Left renal cortex interstitium (tissue), 4 donors: ENCODE results near the gene SLAMF7. TPM values are rescaled to one million over a fixed set of nuclear protein-coding genes. Genes with fewer than 3 reads are reported as not detected.

Experiments used
- DNase-seq, 4 donors: peaks; one replicate each; pipeline ENCODE4 v3.0.0-alpha.2; 2013; ENCODE audit warnings: low read depth in 4 of 4, low spot score in 2 of 4, missing footprints in 1 of 4
- polyA plus RNA-seq, 4 donors: library from polyadenylated mRNA; unstranded; fragments of 120-200 nt; gene quantifications; one replicate each; pipeline ENCODE4 v1.2.1, GENCODE V29; 2013; ENCODE audit not compliant: insufficient read length in 4 of 4

The SLAMF7 gene
- polyA plus RNA-seq, 4 donors, result 0.32 to 0.55 (median 0.41) TPM

DNA sequence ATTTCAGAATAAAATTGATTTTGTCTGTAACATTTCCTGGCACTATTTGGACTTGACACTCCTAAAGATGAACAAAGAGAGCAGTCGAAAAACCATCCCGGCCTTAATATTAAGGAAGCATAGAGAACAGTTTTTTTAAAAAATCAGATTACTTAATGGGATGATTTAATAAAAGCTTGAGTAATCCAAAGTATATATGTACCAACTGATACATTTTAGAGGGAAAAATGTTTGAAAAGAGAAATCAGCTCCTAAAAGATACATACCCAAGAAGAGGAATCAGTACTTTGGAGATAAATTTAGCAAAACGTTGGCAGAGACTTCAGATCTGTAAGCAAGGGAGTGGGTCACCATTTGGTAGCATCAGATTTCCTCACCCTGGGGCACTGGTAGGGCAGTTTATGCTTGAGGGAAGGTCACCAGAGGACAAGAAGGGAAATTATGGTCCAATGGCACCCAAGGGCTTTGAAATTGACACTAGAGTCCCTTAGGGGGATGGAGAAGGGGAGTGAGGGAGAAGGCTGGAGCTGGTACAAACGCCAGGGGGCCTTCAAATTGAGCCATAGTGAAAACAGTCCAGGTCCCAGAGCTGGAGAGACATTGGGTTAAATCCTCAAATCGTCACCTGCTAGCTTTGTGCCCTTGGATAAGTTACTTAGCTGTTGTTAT is 5.9 kb downstream of the SLAMF7 start:
- no peak for DNase-seq

DNA sequence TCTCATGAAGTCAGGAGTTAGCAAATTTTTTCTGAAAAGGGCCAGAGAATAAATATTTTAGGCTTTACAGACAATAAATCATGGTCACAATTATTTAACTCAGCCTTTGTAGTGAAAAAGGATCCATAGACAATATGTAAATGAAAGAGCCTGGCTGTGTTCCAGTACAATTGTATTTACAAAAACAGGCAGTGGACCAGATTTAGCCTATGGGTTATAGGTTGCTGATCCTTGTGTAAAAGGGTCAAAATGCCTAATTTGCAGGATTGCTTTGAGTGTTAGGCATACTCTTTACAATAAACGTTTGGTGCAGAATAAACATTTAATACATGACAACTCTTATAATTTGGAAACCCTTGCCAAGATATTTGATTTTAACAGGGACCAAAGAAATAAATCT is 6.5 kb downstream of the SLAMF7 start:
- no peak for DNase-seq

DNA sequence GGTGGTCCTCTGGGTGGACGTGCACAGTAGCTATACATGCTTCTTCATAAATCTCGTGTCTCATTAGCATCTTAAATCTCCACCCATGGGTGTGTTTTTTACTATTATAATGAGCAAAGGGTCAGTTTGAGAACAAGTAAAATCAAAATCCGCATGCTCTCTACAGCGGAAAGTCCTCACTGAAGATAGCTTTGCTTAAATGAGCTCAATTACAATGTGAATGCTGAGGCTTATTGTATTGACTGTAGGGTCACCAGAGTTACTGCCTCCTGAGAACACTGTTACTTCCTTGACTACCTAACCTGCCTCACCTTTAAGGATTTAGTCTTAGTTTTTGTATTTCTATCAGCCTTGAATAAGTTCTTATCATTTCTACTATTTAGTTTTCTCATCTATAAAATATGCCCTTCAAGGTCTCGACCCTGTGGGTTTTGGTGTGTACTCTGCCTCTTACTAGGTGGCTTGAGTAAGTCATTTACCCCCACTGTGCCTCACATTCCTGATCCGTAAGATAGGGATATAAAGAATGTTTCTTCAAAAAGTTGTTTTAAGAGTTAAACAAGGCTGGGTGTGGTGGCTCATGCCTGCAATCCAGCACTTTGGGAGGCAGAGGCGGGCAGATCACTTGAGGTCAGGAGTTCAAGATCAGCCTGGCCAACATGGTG is 7.9 kb downstream of the SLAMF7 start:
- no peak for DNase-seq

DNA sequence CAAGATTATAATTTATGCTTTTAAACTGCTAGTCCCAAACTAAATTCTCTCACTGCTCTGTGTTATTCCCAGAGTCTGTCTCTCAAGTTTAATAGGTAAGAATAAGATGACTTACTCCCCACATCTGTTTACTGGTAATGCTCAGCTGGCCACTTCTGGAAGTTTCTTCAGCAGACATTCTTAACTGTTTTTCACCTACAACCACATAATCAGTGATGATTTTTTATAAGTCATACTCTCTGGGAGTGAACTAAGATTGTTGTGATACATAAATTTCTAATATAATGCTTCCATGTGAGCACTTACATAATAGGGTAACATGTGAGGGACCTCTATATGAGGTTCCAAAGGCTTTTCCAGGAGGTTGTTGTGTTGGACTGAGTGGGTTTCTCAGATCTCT is 8.7 kb downstream of the SLAMF7 start:
- no peak for DNase-seq

GRCh38 chr1:160748181-160748877 is 9.3 kb downstream of the SLAMF7 start:
- no peak for DNase-seq

- no peak for DNase-seq
Measured at GRCh38 chr1:160748878-160749269, 9.8 kb downstream of the SLAMF7 start.

DNA sequence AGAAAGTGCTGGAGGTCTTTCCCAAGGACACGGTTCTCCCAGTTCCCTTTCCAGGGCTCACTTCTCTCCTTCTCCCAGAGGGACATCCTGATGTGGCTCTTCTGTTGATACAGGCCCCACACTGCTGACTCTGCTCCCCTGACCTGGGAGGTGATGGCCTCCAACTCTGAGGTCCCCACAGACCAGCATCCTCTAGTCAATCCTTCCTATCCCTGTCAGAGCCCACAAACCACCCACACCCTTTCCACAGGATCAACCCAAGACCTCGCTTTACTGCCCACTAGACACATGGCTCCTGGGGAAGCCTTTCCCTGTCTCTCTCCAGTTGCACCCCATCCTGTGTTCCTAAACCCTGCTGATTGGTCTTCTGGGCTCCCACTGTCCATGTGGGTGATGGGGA is 11.6 kb downstream of the SLAMF7 start:
- DNase-seq, result no peak

DNA sequence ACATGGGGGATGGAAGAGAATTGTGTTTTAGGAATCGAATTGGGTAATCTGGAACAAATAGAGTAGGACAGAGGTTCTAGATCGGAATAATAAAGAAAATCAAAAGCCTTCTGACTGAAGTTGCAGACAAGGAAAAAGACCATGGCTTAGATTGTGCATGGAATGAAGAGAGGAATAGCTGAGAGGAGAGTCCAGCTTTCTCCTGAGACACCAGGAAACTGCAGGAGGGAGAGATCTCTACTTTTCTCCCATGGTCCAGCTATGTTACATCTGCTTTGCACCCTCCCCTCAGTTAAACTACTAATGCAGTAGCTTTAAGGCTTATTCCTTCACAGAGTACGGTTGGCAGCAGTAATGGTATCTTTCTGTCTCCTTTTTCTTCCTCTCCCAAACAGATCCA is 13.4 kb downstream of the SLAMF7 start:
- no peak for DNase-seq

DNA sequence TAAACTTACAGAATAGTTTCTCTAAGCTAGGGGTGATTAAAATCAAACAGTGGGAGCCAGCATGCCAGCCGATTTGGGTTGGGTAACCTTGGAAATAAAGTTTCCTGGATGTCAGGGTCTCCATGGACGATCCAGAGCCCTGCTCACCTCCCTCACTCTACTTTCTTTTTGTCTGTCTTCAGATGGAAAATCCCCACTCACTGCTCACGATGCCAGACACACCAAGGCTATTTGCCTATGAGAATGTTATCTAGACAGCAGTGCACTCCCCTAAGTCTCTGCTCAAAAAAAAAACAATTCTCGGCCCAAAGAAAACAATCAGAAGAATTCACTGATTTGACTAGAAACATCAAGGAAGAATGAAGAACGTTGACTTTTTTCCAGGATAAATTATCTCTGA is 13.9 kb downstream of the SLAMF7 start:
- DNase-seq, result no peak

DNA sequence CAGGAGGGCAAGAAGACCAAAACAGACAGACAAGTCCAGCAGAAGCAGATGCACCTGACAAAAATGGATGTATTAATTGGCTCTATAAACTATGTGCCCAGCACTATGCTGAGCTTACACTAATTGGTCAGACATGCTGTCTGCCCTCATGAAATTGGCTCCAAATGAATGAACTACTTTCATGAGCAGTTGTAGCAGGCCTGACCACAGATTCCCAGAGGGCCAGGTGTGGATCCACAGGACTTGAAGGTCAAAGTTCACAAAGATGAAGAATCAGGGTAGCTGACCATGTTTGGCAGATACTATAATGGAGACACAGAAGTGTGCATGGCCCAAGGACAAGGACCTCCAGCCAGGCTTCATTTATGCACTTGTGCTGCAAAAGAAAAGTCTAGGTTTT is 14.5 kb downstream of the SLAMF7 start:
- DNase-seq, result no peak

DNA sequence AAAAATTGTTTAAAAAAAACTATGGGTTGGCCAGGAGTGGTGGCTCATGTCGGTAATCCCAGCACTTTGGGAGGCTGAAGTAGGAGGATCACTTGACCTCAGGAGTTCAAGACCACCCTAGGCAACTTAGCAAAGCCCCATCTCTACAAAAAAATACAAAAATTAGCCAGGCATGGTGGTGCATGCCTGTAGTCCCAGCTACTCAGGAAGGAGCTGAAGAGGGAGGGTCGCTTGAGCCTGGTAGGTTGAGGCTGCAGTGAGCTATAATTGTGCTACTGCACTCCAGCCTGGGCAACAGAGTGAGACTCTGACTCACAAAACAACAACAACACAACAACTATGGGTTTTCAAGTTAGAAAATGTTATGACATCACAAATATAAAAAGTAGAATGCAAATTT is 16.4 kb downstream of the SLAMF7 start:
- no peak for DNase-seq

GRCh38 chr1:160755911-160756848 is 17.1 kb downstream of the SLAMF7 start:
- no peak for DNase-seq

- no peak for DNase-seq
Measured at GRCh38 chr1:160756849-160757201, 17.8 kb downstream of the SLAMF7 start.

GRCh38 chr1:160758521-160758920 is 19.5 kb downstream of the SLAMF7 start:
- no peak for DNase-seq

DNA sequence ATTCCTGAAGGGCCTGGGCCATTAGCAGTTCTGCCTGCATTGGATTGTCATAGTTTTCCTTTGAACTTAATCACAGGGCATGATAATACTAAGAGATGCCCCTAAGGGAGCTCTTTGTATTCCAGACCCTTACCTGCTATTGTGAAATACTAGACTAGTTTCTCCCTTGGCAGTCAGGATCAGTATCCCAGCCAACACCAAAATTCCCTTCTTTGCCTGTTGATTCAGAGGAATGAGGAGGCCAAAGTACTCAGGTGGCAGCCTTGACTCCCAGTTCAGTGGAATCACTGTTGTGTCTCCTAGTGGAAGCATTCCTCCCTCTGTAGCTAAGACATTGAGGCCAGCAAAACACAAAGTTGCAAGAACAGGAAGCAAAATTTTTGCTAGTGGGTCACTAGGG is 20.7 kb downstream of the SLAMF7 start:
- no peak for DNase-seq

- no peak for DNase-seq
Measured at GRCh38 chr1:160761046-160761445, 22.0 kb downstream of the SLAMF7 start.

DNA sequence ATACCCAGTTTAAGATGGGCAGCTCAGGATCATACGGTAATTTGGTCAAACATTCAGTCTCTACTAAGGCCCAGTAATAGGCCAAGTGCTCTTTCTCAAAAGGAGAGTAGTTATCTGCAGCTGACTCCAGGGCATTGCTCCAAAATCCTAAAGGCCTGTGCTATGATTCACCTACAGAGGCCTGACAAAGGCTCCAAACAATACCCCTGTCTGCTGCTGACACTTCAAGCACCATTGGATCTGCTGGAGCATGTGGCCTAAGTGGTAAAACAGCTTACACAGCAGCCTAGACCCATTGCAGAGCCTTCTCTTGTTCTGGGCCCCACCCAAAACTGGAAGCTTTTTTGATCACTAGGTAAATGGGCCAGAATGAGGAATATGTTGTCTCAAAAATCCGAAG is 22.8 kb downstream of the SLAMF7 start:
- DNase-seq, result no peak

GRCh38 chr1:160763993-160764392 is 24.9 kb downstream of the SLAMF7 start:
- no peak for DNase-seq

- DNase-seq, result no peak
Measured at GRCh38 chr1:160767395-160768294, 28.6 kb downstream of the SLAMF7 start.

GRCh38 chr1:160768295-160768657 is 29.2 kb downstream of the SLAMF7 start:
- no peak for DNase-seq
